Activated naive CD8-positive, alpha-beta T cell treated with anti-CD3 and anti-CD28 coated beads, Interleukin-2, amount 10 ng/mL, durations not matched to agents 7 days and 5 days (primary cell): ENCODE results near the gene FHIT. TPM values are rescaled to one million over a fixed set of nuclear protein-coding genes. Genes with fewer than 3 reads are reported as not detected.

Experiments
- ATAC-seq: fragments of 150-1000 bp; cut with Tn5 transposase; one replicate; pipeline ENCODE4 v1.10.0; 2021; ENCODE audit warnings: low read depth, moderate library complexity
- POLR2A ChIA-PET: fragments of 350-600 bp; sonication (Branson Sonifier 250); formaldehyde crosslinking; loops from one replicate; lab custom pipeline; 2021; ENCODE audit warnings: antibody characterized with exemption; lab: Charles Lee
- DNase-seq: peaks from one replicate; pipeline ENCODE4 v3.0.0; 2021
- H3K27ac Mint-ChIP-seq: one replicate; pipeline ENCODE4 v1.8.0; 2022; ENCODE audit warnings: mild to moderate bottlenecking, mixed read lengths
- H3K27me3 Mint-ChIP-seq: one replicate; pipeline ENCODE4 v1.8.0; 2022; ENCODE audit warnings: mild to moderate bottlenecking, moderate library complexity, mixed read lengths
- H3K36me3 Mint-ChIP-seq: one replicate; pipeline ENCODE4 v1.8.0; 2021; ENCODE audit warnings: mild to moderate bottlenecking, mixed read lengths
- H3K4me1 Mint-ChIP-seq: one replicate; pipeline ENCODE4 v1.8.0; 2021; ENCODE audit warnings: mixed read lengths
- H3K4me3 Mint-ChIP-seq: one replicate; pipeline ENCODE4 v1.8.0; 2022; ENCODE audit warnings: mild to moderate bottlenecking, moderate library complexity, mixed read lengths
- H3K9me3 Mint-ChIP-seq: one replicate; pipeline ENCODE4 v1.8.0; 2021; ENCODE audit warnings: mixed read lengths
- total RNA-seq, 2 experiments: library from RNA; stranded (reverse); gene quantifications; one replicate each; pipeline ENCODE4 v1.2.3, GENCODE V29; 2021

FHIT gene
- total RNA-seq, 2 experiments from 2014 or later = 3.7 to 5.8 TPM

DNA sequence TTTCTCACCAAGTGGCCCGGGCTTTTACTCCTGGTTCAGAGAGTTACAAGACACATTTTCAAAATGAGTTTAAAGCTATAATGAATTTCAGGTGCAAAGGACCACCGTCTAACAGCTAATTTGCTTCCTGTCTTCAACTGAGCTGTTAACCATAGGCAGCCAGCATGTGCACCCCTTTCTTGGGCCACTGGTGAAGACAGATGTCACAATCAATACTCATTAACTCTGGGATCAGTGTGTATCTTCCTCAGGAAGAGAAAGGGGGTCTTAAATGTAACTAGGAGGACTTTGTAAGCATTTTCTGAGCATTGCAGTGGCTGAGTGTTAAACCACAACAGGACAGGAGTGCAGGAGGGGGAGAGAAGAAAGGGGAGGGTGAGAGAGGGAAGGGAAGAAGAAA lies 1450.8 kb downstream of the FHIT start:
- DNase-seq (no peak), ATAC-seq (no peak)
- Mint-ChIP-seq H3K4me1 (peaks cover 6% of the 10 kb centered on the region), H3K27ac (no peak overlapping the region), H3K4me3 (no peak overlapping the region), H3K9me3 (peaks cover 3% of the 10 kb centered on the region), H3K27me3 (no peaks in the 10 kb centered on the region), H3K36me3 (peaks cover 3% of the 10 kb centered on the region)
- POLR2A ChIA-PET = no interaction called here

DNA sequence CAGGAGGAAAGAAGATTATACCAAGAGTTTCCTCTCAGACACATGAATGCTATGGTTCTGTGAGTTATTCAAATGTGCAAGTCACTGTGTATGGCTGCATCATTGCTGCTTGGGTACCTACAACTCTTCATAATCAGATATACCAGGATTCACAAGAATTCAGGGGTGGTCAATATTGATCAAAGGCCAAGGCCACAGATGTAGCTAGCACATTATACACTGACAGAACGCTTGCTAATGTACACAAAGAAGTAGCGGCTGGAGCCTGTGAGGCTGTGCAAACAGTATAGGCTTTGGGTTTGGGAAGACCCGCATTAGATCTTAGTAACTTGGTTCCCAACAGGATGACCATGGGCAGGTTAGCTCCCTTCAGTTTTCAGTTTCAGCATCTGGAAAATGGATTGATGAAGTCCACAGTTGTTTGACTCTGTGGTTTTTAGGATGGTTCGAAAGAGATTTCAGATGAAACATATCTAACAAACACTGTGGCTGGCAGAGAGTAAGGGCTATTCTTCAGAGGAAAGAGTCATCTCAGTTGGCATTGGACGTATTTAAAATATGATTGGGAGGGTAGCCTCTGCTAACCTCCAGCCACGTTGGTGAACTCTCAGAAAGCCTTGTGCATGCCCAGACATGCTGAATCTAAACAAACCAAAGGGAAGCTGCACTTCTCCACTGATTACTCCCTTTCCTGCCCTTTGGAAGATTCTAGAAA lies 1452.7 kb downstream of the FHIT start:
- no peak overlapping the region for H3K27ac Mint-ChIP-seq
- ATAC-seq (no peak), DNase-seq (no peak)
- peaks cover 6% of the 10 kb centered on the region for H3K4me1 Mint-ChIP-seq
- peaks cover 3% of the 10 kb centered on the region for H3K36me3 Mint-ChIP-seq
- no peaks in the 10 kb centered on the region for H3K27me3 Mint-ChIP-seq
- no peak overlapping the region for H3K4me3 Mint-ChIP-seq
- POLR2A ChIA-PET = no interaction called here
- peaks cover 3% of the 10 kb centered on the region for H3K9me3 Mint-ChIP-seq

DNA sequence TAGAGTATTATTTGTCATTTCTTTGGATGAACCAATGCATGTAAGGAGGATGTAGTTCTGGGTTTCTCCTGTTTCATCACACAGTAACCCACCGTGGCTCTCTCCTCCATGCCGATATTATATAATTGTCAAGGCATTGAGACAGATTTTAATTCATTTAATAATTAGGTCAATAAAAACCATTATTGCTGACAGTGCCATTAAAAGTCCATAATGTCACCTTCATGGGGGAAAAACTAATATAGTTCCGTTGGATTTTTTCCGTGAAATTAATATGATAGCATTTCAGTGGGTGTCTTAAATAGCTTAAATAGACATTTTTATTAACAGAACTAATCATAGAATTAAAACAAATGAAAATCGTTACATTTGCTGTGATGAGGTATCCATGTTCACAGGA lies 1453.7 kb downstream of the FHIT start:
- POLR2A ChIA-PET = no interaction called here

DNA sequence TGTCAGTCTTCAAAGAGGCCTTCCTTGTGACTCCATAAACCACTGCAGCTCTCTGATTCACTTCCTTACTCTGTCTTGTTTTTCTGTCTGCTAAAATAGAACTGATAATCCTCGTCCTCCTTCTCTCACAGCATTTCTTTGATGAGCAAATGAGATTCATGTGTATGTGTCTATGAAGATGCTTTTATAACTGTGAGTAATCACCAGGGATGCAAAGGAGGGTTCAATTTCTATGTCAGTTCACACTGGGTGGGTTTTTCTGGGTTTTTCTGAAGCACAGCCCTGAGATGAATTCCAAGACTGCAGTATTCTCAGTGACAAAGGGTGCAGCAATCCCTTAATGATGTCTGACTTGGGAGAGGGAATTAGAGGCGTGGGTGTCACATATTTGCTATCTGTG lies 1454.8 kb downstream of the FHIT start:
- POLR2A ChIA-PET = no interaction called here
- H3K4me3 Mint-ChIP-seq = no peak overlapping the region
- no peaks in the 10 kb centered on the region for H3K27me3 Mint-ChIP-seq
- ATAC-seq = no peak
- H3K9me3 Mint-ChIP-seq = peaks cover 3% of the 10 kb centered on the region
- no peak for DNase-seq
- no peaks in the 10 kb centered on the region for H3K36me3 Mint-ChIP-seq
- peaks cover 6% of the 10 kb centered on the region for H3K4me1 Mint-ChIP-seq
- H3K27ac Mint-ChIP-seq = no peak overlapping the region

More for the DNA sequence above, 1453.7 kb downstream of the FHIT start:
- DNase-seq (no peak), ATAC-seq (no peak)
- Mint-ChIP-seq H3K4me1 (peaks cover 6% of the 10 kb centered on the region), H3K9me3 (peaks cover 3% of the 10 kb centered on the region), H3K4me3 (no peak overlapping the region), H3K36me3 (peaks cover 3% of the 10 kb centered on the region), H3K27me3 (no peaks in the 10 kb centered on the region), H3K27ac (no peak overlapping the region)

DNA sequence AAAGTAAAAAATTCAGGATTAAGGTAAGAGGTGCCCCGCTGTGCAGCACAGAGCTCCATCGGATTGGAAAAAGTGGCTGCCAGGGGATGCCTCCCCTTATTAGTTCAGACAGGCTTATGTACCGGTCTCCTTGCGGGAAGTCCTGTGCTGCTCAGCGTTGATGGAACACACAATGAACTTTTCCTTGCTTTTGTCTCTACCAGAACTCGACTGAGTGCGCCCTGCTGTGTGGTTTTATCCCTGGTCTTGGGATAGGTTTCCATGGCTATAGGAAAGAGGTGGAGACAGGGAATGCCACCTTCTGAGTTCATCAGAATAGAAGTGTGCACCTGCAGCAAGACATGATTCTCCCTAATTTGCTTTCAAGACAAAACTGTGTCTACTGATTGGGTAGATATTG lies 1455.5 kb downstream of the FHIT start:
- POLR2A ChIA-PET = no interaction called here
- no peak overlapping the region for H3K4me3 Mint-ChIP-seq
- H3K4me1 Mint-ChIP-seq = peaks cover 9% of the 10 kb centered on the region
- H3K9me3 Mint-ChIP-seq = peaks cover 3% of the 10 kb centered on the region
- ATAC-seq = no peak
- no peak for DNase-seq
- H3K36me3 Mint-ChIP-seq = peaks cover 2% of the 10 kb centered on the region
- no peaks in the 10 kb centered on the region for H3K27me3 Mint-ChIP-seq
- H3K27ac Mint-ChIP-seq = no peak overlapping the region

DNA sequence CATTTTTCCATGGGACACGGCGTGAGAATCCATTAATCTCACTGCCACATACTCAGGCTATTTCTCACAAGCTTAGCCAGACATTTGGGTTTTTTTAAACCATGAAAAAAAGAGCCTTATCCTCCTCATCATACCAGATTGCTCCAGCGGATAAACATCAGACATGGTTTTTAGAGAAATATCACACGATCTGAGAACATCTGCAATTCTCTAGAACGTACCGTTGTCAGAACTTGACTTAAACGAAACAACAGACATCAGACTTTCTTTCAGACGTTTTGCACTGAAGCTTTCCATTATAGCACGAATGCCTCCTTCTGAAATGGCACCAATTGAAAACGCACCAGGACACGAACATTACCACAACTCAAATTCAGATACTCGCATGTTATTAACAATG lies 1457.3 kb downstream of the FHIT start:
- Mint-ChIP-seq H3K4me1 (peaks cover 16% of the 10 kb centered on the region), H3K27ac (no peak overlapping the region), H3K4me3 (no peak overlapping the region), H3K27me3 (no peaks in the 10 kb centered on the region), H3K36me3 (peaks cover 4% of the 10 kb centered on the region), H3K9me3 (peaks cover 4% of the 10 kb centered on the region)
- no peak for DNase-seq
- no peak for ATAC-seq
- POLR2A ChIA-PET = no interaction called here

DNA sequence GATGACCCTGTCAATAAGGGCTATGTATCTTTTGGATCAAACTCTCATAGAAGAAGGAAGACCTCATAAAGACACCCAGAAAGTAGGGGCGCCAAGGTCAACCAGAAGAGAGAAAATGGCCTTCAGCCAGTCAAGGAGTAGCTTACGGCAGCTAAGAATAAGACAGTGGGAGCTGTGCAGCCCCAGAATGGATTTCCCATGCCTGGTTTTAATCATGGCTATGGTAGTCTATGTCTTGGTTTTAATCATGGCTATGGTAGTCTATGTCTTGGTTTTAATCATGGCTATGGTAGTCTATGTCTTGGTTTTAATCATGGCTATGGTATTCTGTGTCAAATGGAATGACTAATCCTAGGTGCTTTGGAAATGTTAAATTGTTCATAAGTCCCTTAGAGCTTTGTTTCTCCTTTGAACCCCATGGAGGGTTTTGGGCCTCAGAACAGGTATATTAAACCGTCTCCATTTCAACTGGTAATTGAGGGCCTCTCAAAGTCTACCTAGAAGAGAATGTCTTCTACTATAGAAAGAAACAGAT lies 1459.4 kb downstream of the FHIT start:
- DNase-seq (no peak), ATAC-seq (no peak)
- Mint-ChIP-seq H3K27ac (no peak overlapping the region), H3K4me1 (peaks cover 19% of the 10 kb centered on the region), H3K27me3 (no peaks in the 10 kb centered on the region), H3K4me3 (no peak overlapping the region), H3K36me3 (peaks cover 11% of the 10 kb centered on the region), H3K9me3 (peaks cover 3% of the 10 kb centered on the region)
- POLR2A ChIA-PET = no interaction called here

DNA sequence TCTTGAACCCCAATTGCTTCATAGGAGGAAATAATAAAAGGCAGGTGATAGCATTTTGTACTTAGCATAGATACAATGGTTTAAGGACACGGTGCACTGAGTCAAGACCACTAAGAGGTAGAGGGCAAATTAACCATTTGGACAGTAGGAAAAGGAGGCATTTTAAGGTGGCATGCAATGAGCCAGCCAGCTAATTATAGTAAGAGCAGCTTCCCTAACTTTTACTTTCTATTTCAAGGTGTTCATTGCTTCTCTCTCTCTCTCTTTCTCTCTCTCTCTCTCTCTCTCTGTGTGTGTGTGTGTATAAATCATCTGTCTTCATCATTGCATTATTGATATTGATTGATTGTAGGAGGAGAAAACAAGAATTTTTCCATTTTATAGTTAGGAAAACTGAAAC lies 1461.0 kb downstream of the FHIT start:
- Mint-ChIP-seq H3K4me1 (peaks cover 19% of the 10 kb centered on the region), H3K36me3 (peaks cover 11% of the 10 kb centered on the region), H3K27ac (peak overlapping the region; percentile 59), H3K4me3 (peak overlapping the region; percentile 62), H3K27me3 (no peaks in the 10 kb centered on the region), H3K9me3 (peaks cover 3% of the 10 kb centered on the region)
- no peak for ATAC-seq
- DNase-seq = no peak
- POLR2A ChIA-PET = no interaction called here

DNA sequence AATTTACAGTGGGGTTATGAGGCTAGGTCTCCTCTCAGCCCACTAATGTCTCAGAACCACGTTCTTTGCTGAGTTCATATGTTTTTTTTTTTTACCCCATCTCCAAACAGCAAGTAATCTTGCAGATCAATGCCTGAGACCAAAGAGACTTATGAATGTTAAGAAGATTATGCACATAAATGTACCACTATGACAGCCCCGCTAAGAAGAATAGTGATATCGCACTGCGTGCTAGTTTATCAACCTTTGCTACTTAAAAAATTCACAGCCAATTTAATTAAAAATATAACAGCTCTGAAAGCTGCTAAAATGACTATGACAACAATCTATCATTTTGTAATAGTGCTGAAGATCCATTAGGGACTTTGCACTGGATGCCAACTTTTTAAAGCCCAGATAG lies 1462.5 kb downstream of the FHIT start:
- H3K36me3 Mint-ChIP-seq = peaks cover 14% of the 10 kb centered on the region
- no peak for ATAC-seq
- no peak overlapping the region for H3K27ac Mint-ChIP-seq
- peaks cover 3% of the 10 kb centered on the region for H3K9me3 Mint-ChIP-seq
- H3K4me3 Mint-ChIP-seq = no peak overlapping the region
- POLR2A ChIA-PET = no interaction called here
- H3K27me3 Mint-ChIP-seq = no peaks in the 10 kb centered on the region
- DNase-seq = no peak
- peaks cover 30% of the 10 kb centered on the region for H3K4me1 Mint-ChIP-seq

DNA sequence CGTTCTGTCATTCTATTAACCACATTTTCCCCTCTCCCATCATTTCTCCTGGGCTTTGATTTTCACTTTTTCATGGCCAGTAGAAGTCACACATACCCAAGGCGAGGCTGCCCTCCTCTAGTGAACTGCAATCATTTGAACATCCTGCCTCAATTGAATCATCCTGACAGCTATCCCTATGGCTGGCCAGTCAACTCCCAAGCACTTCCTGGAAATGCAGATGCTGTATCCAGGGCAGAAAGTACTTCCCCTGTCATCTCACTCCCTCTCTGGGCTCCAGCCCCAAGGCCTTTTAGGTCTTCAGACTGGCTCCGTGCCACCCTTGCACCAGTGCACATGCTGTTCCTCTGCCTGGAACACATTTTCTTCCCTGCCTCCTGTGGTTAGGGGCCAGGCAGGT lies 1463.1 kb downstream of the FHIT start:
- H3K27me3 Mint-ChIP-seq = no peaks in the 10 kb centered on the region
- POLR2A ChIA-PET = no interaction called here
- H3K4me3 Mint-ChIP-seq = no peak overlapping the region
- H3K4me1 Mint-ChIP-seq = peaks cover 36% of the 10 kb centered on the region
- H3K27ac Mint-ChIP-seq = no peak overlapping the region
- H3K36me3 Mint-ChIP-seq = peaks cover 14% of the 10 kb centered on the region
- DNase-seq (no peak), ATAC-seq (no peak)
- peaks cover 3% of the 10 kb centered on the region for H3K9me3 Mint-ChIP-seq

DNA sequence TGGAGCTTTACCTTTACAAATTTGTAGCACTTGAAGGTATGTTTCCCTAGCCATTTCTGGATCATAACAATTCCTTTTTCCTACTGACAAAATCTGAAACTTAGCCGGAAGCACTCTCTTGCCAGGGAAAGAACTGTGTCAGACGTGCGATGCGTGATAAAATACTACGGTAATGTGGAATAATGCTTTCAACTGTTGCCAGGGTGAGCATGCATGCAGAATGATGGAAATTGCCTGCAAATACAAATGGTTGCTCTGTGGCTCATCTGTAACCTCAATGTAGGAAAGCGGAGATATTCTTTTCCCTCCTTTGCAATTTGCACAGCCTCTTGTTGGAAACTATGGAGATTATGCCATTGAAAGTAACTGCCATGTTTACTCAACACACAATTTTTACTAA lies 1464.9 kb downstream of the FHIT start:
- no peak overlapping the region for H3K4me3 Mint-ChIP-seq
- H3K27me3 Mint-ChIP-seq = no peaks in the 10 kb centered on the region
- H3K9me3 Mint-ChIP-seq = peaks cover 3% of the 10 kb centered on the region
- peaks cover 36% of the 10 kb centered on the region for H3K4me1 Mint-ChIP-seq
- POLR2A ChIA-PET = no interaction called here
- peaks cover 14% of the 10 kb centered on the region for H3K36me3 Mint-ChIP-seq
- DNase-seq = no peak
- ATAC-seq = no peak
- no peak overlapping the region for H3K27ac Mint-ChIP-seq

DNA sequence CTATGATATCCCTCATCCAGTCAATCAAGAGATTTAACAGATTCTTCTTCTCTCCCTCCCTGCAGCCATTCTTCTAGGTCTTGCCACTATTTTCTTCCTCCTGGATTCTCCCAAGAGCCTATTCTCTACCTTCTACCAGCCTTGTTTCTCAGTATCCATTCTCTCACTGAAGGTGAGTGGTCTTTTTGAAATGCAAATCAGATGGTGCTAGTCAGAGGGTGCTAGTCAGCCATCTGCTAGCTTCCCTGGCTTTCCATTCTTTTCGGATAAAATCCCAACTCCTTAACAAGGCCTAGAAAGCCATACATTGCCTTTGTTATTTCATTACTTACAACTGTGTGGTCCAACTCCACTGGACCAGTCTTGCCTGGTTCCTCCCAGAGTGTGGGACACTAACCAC lies 1467.1 kb downstream of the FHIT start:
- H3K9me3 Mint-ChIP-seq = peaks cover 2% of the 10 kb centered on the region
- H3K36me3 Mint-ChIP-seq = peaks cover 13% of the 10 kb centered on the region
- H3K27me3 Mint-ChIP-seq = no peaks in the 10 kb centered on the region
- POLR2A ChIA-PET = interaction anchor here (2.4 kb wide), 1 partner anchor 11 kb away, joined by 8 read pairs; no protein-coding TSS in a partner anchor
- H3K4me3 Mint-ChIP-seq = peak overlapping the region; percentile 35
- peak overlapping the region; percentile 75 for H3K27ac Mint-ChIP-seq
- ATAC-seq (no peak), DNase-seq (no peak)
- H3K4me1 Mint-ChIP-seq = peaks cover 24% of the 10 kb centered on the region

DNA sequence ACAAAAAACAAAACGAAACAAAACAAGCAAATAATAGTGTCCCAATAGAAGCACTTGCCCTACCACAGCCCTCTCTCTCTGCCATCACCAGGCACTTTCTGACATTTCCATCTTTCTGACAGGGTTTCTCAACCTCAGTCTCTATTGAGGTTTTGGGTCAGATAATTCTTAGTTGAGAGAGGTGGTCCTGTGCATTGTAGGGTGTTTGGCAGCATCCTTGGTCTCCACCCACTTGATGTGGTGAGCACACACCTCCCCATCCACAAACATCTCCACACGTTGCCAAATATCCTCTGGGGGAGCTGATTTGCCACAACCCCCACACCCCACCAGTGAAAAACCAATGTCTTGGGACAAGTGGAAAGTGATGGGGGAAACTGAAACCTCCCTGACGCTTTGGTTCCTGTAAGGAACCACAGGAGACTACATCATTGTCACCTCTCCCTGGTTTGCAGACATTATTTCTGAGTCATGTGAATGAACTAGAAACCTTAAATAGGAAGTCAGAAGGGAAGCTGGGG lies 1467.7 kb downstream of the FHIT start:
- H3K36me3 Mint-ChIP-seq = peaks cover 13% of the 10 kb centered on the region
- H3K4me1 Mint-ChIP-seq = peaks cover 23% of the 10 kb centered on the region
- H3K27ac Mint-ChIP-seq = peak overlapping the region; percentile 75
- H3K9me3 Mint-ChIP-seq = peaks cover 2% of the 10 kb centered on the region
- ATAC-seq (peak; percentile 86), DNase-seq (peak; percentile 45)
- no peaks in the 10 kb centered on the region for H3K27me3 Mint-ChIP-seq
- POLR2A ChIA-PET = interaction anchor here (2.4 kb wide), 1 partner anchor 11 kb away, joined by 8 read pairs; no protein-coding TSS in a partner anchor
- peak overlapping the region; percentile 35 for H3K4me3 Mint-ChIP-seq

DNA sequence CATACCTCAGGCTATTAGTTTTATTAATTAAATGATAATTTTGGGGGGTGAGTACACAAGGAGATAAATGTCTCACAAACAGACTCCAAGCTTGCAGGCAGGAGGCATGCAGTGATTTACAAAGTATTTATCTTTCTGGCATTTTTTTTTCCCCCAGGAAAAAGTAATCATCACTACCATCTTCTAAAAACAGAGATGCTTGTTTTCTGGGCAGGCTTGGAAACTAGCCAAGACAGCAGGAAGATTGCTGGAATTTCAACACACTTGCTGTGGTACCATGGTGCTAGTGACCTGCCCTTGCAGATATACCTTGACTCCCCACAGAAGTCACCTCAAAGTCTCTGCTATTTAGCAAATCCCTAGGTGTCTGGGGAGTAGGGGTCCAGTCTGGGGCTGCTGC lies 1468.6 kb downstream of the FHIT start:
- POLR2A ChIA-PET = interaction anchor here (2.4 kb wide), 1 partner anchor 10 kb away, joined by 8 read pairs; no protein-coding TSS in a partner anchor
- Mint-ChIP-seq H3K36me3 (peaks cover 7% of the 10 kb centered on the region), H3K27ac (no peak overlapping the region), H3K9me3 (peaks cover 2% of the 10 kb centered on the region), H3K27me3 (no peaks in the 10 kb centered on the region), H3K4me3 (no peak overlapping the region), H3K4me1 (peaks cover 22% of the 10 kb centered on the region)
- DNase-seq (no peak), ATAC-seq (no peak)
